Measurements from ENCODE around the gene TBCC.

DNA sequence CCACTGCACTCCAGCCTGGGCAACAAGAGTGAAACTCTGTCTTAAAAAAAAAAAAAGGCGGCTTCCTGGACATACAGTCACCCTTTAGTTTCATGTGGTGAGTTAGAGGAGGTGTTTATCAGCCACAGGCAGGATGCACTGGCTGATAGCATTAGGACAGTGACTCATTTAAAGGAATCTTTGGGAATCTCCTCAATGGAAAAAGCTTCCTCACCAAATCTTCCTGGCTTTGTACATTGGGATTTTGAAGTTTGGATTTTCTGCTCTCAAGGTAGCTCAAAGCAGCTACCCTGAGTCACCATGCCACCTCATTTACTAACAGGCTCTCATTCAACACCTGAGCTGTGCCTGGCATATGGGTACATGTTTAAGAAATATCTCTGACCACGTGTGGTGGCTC, 43.7 kb downstream of the TBCC start:
- TF ChIP-seq POLR2A (IDR thresholded peaks at IDR 0.05) = no peak
- TF ChIP-seq, protein P1, sequence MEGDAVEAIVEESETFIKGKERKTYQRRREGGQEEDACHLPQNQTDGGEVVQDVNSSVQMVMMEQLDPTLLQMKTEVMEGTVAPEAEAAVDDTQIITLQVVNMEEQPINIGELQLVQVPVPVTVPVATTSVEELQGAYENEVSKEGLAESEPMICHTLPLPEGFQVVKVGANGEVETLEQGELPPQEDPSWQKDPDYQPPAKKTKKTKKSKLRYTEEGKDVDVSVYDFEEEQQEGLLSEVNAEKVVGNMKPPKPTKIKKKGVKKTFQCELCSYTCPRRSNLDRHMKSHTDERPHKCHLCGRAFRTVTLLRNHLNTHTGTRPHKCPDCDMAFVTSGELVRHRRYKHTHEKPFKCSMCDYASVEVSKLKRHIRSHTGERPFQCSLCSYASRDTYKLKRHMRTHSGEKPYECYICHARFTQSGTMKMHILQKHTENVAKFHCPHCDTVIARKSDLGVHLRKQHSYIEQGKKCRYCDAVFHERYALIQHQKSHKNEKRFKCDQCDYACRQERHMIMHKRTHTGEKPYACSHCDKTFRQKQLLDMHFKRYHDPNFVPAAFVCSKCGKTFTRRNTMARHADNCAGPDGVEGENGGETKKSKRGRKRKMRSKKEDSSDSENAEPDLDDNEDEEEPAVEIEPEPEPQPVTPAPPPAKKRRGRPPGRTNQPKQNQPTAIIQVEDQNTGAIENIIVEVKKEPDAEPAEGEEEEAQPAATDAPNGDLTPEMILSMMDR (IDR thresholded peaks at IDR 0.05) = no peak

Data from esophagus squamous epithelium (tissue), 4 donors.